IPS-18a (cell line): Measurements from ENCODE around the gene SFN.
"Not testable (repeated sequence)": the region's sequence is repeated elsewhere in the genome, so short reads cannot be mapped to it uniquely, and the experiment has no call there.

Experiments
- H3K27ac ChIP-seq: one replicate; pipeline ENCODE4 v1.5.1; 2013; ENCODE audit warnings: low read length
- H3K27me3 ChIP-seq: one replicate; pipeline ENCODE4 v1.6.1; 2013; ENCODE audit warnings: mild to moderate bottlenecking, low read length; ENCODE audit not compliant: control insufficient read depth, insufficient read depth
- H3K36me3 ChIP-seq: one replicate; pipeline ENCODE4 v1.6.1; 2013; ENCODE audit warnings: low read depth, low read length; ENCODE audit not compliant: control insufficient read depth
- H3K4me1 ChIP-seq: one replicate; pipeline ENCODE4 v1.6.1; 2013; ENCODE audit warnings: low read depth, low read length; ENCODE audit not compliant: control insufficient read depth
- H3K4me3 ChIP-seq: one replicate; pipeline ENCODE4 v1.5.1; 2013; ENCODE audit warnings: low read length
- H3K9ac ChIP-seq: one replicate; pipeline ENCODE4 v1.6.1; 2013; ENCODE audit warnings: mild to moderate bottlenecking, low read length, moderate library complexity
- H3K9me3 ChIP-seq: one replicate; pipeline ENCODE4 v1.6.1; 2013; ENCODE audit warnings: low read depth, low read length; ENCODE audit not compliant: control insufficient read depth

SFN gene

DNA sequence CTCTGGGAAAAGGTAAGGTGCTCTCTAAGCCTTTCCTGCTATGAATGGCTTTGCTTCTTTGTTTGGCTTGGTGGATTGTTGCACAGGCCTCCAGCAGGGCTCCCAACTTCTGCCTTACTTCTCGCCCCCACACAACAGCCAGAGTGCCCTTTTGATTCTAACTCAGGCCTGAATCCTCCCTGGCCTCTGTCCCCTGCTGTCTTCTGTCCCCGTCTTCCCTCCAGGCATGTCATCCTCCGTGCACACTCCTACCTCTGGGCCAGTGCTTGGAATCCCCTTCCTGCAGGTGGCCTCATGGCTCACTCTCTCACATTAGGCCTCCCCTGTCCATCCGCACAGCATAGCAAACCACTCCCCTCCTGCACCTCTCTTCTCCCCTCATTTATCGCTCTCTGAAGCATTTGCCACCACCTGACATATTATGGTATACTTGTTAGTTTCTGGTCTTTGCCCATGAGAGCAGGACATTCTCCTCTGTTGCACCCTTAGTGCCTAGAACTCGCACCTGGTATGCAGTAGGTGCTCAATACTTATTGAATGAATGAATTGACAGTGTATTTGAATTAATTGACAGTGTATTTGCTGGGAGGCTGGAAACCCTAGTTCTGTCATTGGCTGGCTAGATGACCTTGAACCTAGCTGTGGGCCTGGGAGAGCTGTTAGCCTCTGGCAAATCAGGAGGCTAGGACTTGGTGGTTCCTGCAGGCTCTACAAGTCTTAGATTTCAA is 33.6 kb upstream of the SFN start:
- no peaks in the 10 kb centered on the region for H3K9me3 ChIP-seq
- H3K4me3 ChIP-seq: no peak overlapping the region
- peaks cover 5% of the 10 kb centered on the region for H3K4me1 ChIP-seq
- H3K27me3 ChIP-seq: no peaks in the 10 kb centered on the region
- H3K9ac ChIP-seq: no peak overlapping the region
- H3K27ac ChIP-seq: no peak overlapping the region
- H3K36me3 ChIP-seq: peaks cover 18% of the 10 kb centered on the region

DNA sequence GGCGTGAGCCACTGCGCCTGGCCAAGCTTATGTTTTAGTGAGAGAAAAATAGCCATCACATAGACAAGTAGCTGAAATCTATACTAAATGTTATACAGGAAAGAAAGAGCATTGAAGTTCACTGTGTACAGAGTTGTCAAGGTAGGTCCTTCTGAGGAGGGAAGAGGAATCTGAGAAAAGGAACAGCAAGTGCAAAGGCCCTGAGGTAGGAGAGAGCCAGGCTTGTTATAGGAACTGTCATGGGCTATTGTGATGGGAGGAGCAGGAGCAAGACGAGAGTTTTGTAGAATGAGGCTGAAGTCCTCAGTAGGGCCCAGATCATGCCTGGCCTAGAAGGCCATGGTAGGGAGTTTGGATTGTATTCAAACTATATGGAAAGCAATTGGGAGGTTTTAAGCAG is 31.9 kb upstream of the SFN start:
- H3K9ac ChIP-seq: no peak overlapping the region
- peaks cover 5% of the 10 kb centered on the region for H3K4me1 ChIP-seq
- H3K4me3 ChIP-seq: no peak overlapping the region
- H3K27me3 ChIP-seq: no peaks in the 10 kb centered on the region
- H3K36me3 ChIP-seq: peaks cover 21% of the 10 kb centered on the region
- H3K9me3 ChIP-seq: no peaks in the 10 kb centered on the region
- no peak overlapping the region for H3K27ac ChIP-seq

DNA sequence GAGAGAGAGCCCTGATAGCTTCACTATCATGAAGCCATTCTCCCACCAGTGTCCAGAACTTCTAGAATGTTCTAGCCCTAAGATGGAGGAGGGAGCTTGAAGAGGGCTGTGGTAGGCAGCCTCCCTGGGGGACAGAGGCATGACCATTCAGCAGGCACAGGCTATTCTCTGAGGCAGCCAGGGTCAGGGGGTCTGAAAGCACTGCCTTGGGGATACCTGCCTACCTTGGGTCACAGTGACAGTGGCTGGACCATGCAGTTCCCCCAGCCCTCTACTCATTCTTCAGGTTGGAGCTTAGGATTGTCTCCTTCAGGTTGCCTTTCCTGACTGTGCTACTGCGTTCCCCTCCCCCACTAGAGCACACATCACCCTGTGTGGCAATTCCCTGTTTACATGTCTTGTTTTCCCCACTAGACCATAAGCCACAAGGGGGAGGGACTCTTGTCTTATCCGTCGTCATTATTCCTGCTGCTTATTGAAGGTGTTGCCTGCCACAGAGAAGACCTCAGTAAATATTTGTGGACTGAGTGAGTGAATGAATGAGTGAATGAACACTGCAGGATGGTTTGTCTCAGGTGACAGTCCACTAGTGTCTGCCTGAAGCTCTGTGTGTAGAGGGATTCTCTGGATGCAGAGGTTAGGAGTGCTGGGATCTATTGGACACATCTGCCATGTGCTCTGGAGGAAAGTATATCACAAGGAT is 31.3 kb upstream of the SFN start:
- Histone ChIP-seq H3K4me3 (no peak overlapping the region), H3K4me1 (peaks cover 5% of the 10 kb centered on the region), H3K27ac (no peak overlapping the region), H3K27me3 (no peaks in the 10 kb centered on the region), H3K9ac (no peak overlapping the region), H3K9me3 (no peaks in the 10 kb centered on the region), H3K36me3 (peaks cover 21% of the 10 kb centered on the region)

DNA sequence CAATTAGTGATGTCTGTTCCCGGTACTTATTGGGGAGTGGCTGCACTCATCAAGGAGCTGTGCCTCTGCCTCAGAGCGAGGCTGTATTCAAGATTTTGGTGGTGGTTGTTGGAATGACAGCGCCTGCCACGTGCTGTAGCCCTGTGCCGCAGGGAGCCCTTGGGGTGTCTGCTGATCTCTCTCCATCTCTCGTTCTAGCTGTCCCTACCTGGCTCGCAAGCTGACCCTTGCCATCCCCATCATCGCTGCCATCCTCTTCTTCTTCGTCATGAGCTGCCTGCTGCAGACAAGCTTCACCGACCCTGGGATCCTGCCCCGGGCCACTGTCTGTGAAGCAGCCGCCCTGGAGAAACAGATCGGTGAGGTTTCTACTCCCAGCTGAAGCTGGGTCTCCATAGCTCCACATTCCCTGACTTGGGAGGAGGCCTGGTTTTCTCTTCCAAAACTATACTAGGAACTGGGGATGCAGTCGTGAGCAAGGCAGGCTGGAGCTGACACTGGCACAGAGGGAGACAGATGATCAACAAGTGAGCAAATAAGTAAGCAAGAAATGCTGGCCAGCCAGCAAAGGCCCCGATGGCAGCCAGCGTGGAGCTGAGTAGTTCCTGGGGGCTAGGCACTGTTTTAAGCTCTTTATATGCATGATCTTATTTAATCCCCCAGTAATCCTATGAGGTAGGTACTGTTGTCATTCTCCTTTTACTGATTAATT is 30.5 kb upstream of the SFN start:
- Histone ChIP-seq H3K4me3 (no peak overlapping the region), H3K36me3 (peaks cover 21% of the 10 kb centered on the region), H3K9me3 (no peaks in the 10 kb centered on the region), H3K9ac (no peak overlapping the region), H3K4me1 (peaks cover 3% of the 10 kb centered on the region), H3K27me3 (no peaks in the 10 kb centered on the region), H3K27ac (no peak overlapping the region)

DNA sequence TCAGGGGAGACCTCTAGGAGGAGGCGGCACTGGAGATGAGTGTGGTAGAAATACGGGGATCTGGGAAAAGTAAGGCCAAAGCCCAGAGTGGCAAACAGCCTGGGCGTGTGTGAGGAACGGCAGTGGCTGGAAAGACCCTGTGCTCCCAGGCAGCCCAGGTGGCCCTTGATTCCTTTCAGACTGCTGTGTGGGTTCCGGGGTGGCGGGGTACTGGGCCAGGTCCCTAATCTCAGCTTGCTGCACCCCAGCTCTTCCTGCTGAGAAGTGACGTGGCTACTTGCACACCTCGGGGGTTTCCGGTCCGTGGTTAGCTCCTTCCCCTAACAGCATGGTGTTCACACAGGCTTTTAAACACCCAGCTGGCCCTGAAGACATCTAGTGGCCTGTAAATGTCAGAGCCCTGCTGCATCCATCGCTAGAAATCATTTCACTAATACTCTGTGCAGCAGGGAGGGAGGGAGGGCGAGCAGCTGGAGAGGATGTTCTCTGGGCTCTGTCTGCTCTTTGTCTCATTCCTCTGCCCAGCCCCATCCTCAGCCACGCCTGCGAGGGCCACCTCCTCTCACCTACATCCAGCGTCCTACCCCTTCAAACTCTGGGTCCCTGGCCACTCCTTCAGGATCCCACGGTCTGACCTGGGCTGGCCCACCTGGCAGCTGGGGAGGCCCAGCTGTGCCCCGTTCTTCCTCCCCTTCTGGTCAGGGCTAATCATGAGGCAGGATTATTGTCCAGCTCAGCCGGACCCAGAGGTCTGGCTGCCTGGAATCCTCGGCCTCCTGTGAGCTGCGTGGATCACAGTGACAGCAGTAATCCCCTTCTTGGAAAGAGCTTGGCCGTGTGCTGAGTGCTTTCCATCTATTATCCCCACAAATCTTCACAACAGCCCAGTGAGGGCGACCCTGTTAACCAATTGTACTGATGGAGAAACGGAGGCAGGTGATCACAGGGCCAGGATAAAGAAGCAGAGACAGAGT is 29.2 kb upstream of the SFN start:
- Histone ChIP-seq H3K27me3 (no peaks in the 10 kb centered on the region), H3K4me1 (no peaks in the 10 kb centered on the region), H3K36me3 (peaks cover 21% of the 10 kb centered on the region), H3K9me3 (no peaks in the 10 kb centered on the region), H3K4me3 (no peak overlapping the region), H3K27ac (no peak overlapping the region), H3K9ac (no peak overlapping the region)

DNA sequence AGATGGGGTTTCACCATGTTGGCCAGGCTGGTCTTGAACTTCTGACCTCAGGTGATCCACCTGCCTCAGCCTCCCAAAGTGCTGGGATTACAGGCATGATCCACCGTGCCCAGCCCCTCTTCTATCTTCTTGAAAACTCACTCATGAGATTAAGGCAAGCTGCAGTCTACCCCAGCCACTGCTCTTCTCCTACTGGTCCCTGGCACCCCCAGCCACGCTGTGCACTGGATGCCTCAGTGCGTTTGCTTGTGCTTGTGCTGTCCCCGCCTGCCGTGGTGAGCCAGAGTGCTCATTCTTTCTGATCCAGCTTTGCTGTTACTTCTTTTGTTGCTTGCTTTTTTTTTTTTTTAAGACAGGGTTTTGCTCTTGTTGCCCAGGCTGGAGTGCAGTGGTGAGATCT is 25.3 kb upstream of the SFN start:
- not testable (repeated sequence) for H3K4me1 ChIP-seq, H3K9ac ChIP-seq, H3K4me3 ChIP-seq, H3K27me3 ChIP-seq, H3K9me3 ChIP-seq, H3K27ac ChIP-seq
- H3K36me3 ChIP-seq: peaks cover 23% of the 10 kb centered on the region

DNA sequence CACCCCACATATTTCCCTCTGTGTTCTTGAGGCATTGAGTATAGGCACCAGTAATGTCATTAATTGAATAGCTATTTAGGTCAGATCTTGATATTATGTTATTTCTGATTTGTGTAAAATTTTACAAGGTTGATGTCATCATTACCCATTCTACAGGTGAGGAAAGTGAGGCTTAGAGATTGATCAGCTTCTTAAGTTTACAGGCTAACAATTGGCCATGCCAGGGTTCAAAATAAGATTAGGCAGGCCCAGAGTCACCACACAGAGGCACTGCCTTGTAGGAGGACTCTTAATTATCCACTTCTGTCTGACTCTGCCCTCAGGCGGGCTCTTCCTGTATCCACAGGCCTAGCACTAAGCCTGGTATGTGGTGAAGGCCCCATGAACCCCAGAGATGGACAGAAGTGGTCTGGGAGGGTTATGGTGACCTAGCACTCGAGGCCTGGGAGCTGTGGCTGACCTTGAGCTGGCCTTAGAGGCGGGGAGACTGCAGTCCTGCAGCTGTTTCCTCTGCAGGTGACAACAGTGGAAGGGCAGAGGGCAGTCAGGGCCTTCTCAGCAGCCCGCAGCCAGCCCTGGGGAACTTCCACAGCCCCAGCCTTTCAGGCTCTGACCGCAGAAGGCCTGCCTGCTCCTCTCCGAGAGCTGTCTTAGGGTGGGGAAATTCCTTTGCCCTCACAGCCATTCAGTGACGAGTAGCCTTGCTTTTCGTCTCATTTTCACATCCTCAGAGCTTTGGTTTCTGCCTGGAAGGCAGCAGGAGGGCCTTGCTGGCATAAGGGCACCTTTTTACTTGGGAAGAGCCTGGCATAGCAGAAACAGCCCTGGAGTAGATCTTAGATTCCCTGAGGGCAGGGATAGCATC is 24.2 kb upstream of the SFN start:
- Histone ChIP-seq H3K27ac (no peak overlapping the region), H3K36me3 (peaks cover 15% of the 10 kb centered on the region), H3K4me1 (no peaks in the 10 kb centered on the region), H3K4me3 (no peak overlapping the region), H3K9ac (no peak overlapping the region), H3K9me3 (no peaks in the 10 kb centered on the region), H3K27me3 (no peaks in the 10 kb centered on the region)

DNA sequence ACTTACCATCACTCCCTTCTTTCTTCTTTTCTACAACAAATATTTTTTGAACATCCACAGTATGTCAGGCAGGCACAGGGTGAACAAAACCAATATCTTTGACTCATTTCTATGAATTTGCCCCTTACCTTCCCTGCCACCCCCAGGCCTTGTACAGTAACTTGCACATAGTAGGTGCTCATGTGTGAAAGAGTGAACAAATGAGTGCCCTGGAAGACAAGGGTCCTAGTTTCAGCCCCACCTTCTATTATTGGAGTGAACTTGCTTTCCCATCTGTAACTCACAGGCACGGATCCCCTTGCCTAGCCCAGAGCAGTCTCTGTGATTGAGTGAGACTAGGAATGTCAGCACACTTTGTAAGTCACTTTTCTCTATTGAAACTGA is 23.6 kb upstream of the SFN start:
- no peak overlapping the region for H3K27ac ChIP-seq
- H3K4me3 ChIP-seq: no peak overlapping the region
- no peaks in the 10 kb centered on the region for H3K4me1 ChIP-seq
- H3K9me3 ChIP-seq: no peaks in the 10 kb centered on the region
- no peaks in the 10 kb centered on the region for H3K27me3 ChIP-seq
- no peak overlapping the region for H3K9ac ChIP-seq
- H3K36me3 ChIP-seq: peaks cover 15% of the 10 kb centered on the region

DNA sequence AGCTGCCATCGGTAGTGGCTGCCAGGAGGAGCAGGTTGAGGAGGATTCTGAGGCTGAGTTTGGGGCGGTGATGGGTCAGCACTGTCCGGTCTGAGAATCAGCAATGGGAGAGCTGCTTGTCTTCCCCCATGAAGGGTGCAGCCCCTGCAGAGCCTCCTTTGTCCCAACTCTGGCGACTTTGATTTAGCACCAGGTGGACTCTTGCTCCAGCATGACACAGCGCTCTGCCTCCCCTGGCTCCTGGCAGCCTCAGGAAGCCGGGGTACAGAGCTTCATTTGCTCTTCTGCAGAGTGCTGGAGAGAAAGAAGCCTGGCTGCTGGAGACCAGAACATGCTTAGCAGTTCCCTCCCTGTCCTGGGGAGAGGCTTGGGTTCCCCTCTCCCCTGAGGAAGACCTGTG is 23.2 kb upstream of the SFN start:
- Histone ChIP-seq H3K9ac (no peak overlapping the region), H3K27ac (no peak overlapping the region), H3K9me3 (no peaks in the 10 kb centered on the region), H3K4me1 (no peaks in the 10 kb centered on the region), H3K36me3 (peaks cover 13% of the 10 kb centered on the region), H3K4me3 (no peak overlapping the region), H3K27me3 (no peaks in the 10 kb centered on the region)

DNA sequence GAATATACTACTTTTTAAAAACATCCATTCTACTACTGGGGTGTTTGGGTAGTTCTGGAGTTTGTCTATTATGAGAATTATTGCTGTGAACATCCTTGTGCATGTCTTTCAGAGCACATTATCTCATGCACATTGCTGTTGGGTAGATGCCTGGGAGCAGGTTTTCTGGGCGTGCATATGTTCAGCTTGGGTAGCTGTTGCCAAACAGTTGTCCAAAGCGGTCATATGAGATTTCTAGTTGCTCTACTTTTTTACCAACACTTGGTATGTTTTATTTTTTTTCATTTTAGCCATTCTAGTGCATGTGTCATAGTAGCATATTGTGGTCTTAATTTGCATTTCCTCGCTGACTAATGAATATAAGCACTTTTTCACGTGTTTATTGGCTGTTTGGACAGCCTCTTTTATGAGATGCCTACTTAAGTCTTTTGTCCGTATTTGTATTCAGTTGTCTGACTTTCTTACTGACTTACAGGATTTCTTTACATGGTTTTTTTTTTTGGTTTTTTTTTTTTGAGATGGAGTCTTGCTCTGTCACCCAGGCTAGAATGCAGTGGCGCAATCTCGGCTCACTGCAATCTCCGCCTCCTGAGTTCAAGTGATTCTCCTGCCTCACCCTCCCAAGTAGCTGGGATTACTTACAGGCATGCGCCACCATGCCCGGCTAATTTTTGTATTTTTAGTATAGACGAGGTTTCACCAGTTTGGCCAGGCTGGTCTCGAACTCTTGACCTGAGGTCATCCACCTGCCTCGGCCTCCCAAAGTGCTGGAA is 18.3 kb upstream of the SFN start:
- H3K27ac ChIP-seq: no peak overlapping the region
- no peaks in the 10 kb centered on the region for H3K9me3 ChIP-seq
- H3K9ac ChIP-seq: no peak overlapping the region
- no peak overlapping the region for H3K4me3 ChIP-seq
- peaks cover 23% of the 10 kb centered on the region for H3K36me3 ChIP-seq
- no peaks in the 10 kb centered on the region for H3K27me3 ChIP-seq
- H3K4me1 ChIP-seq: no peaks in the 10 kb centered on the region
